ENCODE data around the gene ANAPC2. TPM values are rescaled to one million over a fixed set of nuclear protein-coding genes. Genes with fewer than 3 reads are reported as not detected.

The ANAPC2 gene
- total and polyA plus RNA-seq, 4 donors, result 9.3 to 32.6 (median 19.6) TPM

DNA sequence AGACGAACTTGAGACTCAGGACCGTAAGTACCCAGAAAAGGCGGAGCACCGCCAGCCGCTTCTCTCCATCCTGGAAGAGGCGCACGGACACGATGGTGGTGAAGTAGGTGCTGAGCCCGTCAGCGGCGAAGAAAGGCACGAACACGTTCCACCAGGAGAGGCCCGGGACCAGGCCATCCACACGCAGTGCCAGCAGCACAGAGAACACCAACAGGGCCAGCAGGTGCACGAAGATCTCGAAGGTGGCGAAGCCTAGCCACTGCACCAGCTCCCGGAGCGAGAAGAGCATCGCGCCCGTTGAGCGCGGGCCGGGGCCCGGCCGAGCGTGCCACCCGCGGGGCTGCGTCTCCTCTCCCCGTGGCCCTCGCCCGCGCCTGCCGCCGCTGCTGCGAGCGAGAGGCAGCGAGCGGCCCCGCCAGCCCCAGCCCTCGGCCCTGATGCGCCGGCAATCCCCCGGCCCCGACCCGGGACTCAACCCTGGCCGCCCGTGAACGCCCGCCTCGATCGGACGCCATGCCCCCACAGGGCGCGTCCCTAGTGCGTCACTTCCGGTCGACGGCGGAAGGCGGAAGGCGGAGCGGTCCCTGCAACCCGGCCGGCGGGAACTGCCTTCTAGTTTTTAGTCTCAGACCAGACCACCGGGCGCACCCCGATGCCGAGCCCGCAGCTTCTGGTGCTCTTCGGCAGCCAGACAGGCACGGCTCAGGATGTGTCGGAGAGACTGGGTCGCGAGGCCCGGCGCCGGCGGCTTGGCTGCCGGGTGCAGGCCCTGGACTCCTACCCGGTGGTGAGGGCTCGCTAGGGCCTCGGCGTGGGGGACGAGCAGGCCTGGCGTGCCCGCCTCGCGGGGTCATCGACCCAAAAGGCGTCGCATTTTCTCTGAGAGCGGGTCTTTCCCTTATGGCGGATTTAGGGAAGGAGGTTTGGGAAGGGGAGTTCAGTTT is 17.0 kb upstream of the ANAPC2 start, which contains the start of the genes NDOR1 and TMEM203:
TSS of gene NDOR1 (plus strand) at position 575 of the 944 bp plus-strand sequence. CDS start at position 653, 78 bp downstream.
TSS of gene TMEM203 (minus strand) at position 523 of the 944 bp plus-strand sequence. CDS start at position 289, 234 bp downstream.
- Histone ChIP-seq H3K9ac (ENCODE audit: low read depth in 1 of 2, low read length in 2 of 2) (peak within 1 kb of the TSS; percentile 64 to 82), H3K27ac (ENCODE audit: low read depth in 1 of 2, low read length in 2 of 2) (peak within 1 kb of the TSS; percentile 45 to 73)
- TF ChIP-seq FOXA1 (IDR thresholded peaks at IDR 0.05) (no peak), TAF1 (conservative IDR thresholded peaks at IDR 0.05) (no peak), GABPA (IDR thresholded peaks at IDR 0.05 in 1 of 2, conservative IDR thresholded peaks at IDR 0.05 in 1 of 2) (peak; percentile 84 to 96), HNF4A (conservative IDR thresholded peaks at IDR 0.05) (no peak), YY1 (IDR thresholded peaks at IDR 0.05) (peak; percentile 94), FOXA2 (IDR thresholded peaks at IDR 0.05) (no peak), SP1 (IDR thresholded peaks at IDR 0.05) (no peak), RXRA (IDR thresholded peaks at IDR 0.05) (no peak), EGR1 (IDR thresholded peaks at IDR 0.05; ENCODE audit: low read depth in 2 of 2) (no peak), RAD21 (IDR thresholded peaks at IDR 0.05) (peak in 1 of 2 donors; percentile 16), NR2F2 (IDR thresholded peaks at IDR 0.05) (no peak), JUND (IDR thresholded peaks at IDR 0.05) (no peak), HNF4G (IDR thresholded peaks at IDR 0.05) (no peak)
- TF ChIP-seq, protein P1, sequence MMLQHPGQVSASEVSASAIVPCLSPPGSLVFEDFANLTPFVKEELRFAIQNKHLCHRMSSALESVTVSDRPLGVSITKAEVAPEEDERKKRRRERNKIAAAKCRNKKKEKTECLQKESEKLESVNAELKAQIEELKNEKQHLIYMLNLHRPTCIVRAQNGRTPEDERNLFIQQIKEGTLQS (IDR thresholded peaks at IDR 0.05), result no peak
- TF ChIP-seq, protein P2, sequence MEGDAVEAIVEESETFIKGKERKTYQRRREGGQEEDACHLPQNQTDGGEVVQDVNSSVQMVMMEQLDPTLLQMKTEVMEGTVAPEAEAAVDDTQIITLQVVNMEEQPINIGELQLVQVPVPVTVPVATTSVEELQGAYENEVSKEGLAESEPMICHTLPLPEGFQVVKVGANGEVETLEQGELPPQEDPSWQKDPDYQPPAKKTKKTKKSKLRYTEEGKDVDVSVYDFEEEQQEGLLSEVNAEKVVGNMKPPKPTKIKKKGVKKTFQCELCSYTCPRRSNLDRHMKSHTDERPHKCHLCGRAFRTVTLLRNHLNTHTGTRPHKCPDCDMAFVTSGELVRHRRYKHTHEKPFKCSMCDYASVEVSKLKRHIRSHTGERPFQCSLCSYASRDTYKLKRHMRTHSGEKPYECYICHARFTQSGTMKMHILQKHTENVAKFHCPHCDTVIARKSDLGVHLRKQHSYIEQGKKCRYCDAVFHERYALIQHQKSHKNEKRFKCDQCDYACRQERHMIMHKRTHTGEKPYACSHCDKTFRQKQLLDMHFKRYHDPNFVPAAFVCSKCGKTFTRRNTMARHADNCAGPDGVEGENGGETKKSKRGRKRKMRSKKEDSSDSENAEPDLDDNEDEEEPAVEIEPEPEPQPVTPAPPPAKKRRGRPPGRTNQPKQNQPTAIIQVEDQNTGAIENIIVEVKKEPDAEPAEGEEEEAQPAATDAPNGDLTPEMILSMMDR (IDR thresholded peaks at IDR 0.05; ENCODE audit: low read depth, low read length, missing input control), result peak; percentile 4
- TF ChIP-seq, protein P3, sequence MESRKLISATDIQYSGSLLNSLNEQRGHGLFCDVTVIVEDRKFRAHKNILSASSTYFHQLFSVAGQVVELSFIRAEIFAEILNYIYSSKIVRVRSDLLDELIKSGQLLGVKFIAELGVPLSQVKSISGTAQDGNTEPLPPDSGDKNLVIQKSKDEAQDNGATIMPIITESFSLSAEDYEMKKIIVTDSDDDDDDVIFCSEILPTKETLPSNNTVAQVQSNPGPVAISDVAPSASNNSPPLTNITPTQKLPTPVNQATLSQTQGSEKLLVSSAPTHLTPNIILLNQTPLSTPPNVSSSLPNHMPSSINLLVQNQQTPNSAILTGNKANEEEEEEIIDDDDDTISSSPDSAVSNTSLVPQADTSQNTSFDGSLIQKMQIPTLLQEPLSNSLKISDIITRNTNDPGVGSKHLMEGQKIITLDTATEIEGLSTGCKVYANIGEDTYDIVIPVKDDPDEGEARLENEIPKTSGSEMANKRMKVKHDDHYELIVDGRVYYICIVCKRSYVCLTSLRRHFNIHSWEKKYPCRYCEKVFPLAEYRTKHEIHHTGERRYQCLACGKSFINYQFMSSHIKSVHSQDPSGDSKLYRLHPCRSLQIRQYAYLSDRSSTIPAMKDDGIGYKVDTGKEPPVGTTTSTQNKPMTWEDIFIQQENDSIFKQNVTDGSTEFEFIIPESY (IDR thresholded peaks at IDR 0.05), result no peak
- TF ChIP-seq, protein P4, sequence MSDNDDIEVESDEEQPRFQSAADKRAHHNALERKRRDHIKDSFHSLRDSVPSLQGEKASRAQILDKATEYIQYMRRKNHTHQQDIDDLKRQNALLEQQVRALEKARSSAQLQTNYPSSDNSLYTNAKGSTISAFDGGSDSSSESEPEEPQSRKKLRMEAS (IDR thresholded peaks at IDR 0.05), result no peak
- TF ChIP-seq, protein P5, sequence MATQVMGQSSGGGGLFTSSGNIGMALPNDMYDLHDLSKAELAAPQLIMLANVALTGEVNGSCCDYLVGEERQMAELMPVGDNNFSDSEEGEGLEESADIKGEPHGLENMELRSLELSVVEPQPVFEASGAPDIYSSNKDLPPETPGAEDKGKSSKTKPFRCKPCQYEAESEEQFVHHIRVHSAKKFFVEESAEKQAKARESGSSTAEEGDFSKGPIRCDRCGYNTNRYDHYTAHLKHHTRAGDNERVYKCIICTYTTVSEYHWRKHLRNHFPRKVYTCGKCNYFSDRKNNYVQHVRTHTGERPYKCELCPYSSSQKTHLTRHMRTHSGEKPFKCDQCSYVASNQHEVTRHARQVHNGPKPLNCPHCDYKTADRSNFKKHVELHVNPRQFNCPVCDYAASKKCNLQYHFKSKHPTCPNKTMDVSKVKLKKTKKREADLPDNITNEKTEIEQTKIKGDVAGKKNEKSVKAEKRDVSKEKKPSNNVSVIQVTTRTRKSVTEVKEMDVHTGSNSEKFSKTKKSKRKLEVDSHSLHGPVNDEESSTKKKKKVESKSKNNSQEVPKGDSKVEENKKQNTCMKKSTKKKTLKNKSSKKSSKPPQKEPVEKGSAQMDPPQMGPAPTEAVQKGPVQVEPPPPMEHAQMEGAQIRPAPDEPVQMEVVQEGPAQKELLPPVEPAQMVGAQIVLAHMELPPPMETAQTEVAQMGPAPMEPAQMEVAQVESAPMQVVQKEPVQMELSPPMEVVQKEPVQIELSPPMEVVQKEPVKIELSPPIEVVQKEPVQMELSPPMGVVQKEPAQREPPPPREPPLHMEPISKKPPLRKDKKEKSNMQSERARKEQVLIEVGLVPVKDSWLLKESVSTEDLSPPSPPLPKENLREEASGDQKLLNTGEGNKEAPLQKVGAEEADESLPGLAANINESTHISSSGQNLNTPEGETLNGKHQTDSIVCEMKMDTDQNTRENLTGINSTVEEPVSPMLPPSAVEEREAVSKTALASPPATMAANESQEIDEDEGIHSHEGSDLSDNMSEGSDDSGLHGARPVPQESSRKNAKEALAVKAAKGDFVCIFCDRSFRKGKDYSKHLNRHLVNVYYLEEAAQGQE (IDR thresholded peaks at IDR 0.05), result no peak

More for the DNA sequence above, 17.0 kb upstream of the ANAPC2 start, which contains the start of the genes NDOR1 and TMEM203:
- Histone ChIP-seq H3K4me3 (ENCODE audit: low read depth in 1 of 3, low read length in 3 of 3) (peak within 1 kb of the TSS; percentile 90 to 98 (median 96)), H3K9me3 (ENCODE audit: control insufficient read depth in 4 of 4, low read length in 3 of 4) (no peaks in the 10 kb centered on the region), H3K27me3 (ENCODE audit: control insufficient read depth in 4 of 4, insufficient read depth in 4 of 4, low read length in 3 of 4) (no peaks in the 10 kb centered on the region), H3K36me3 (ENCODE audit: control insufficient read depth in 4 of 4, insufficient read depth in 3 of 4, low read depth in 1 of 4, low read length in 3 of 4) (peaks cover 0 to 5% (median 0%) of the 10 kb centered on the region in 4 donors), H3K4me1 (ENCODE audit: control insufficient read depth in 4 of 4, insufficient read depth in 4 of 4, low read length in 3 of 4) (peaks cover 25 to 62% (median 55%) of the 10 kb centered on the region in 4 donors)
- DNase-seq (ENCODE audit: low spot score), result peak; percentile 95
- WGBS, result under 1% methylated on average over 98 of the region's 98 CpGs
